GM18499 (cell line): ENCODE data around the gene RIMS1.

Experiments used
- ATAC-seq: cut with Tn5 transposase; IDR thresholded peaks from one replicate; pipeline ENCODE4 v1.9.1; 2021; ENCODE audit warnings: moderate number of reproducible peaks; ENCODE audit not compliant: insufficient read depth, unreplicated experiment

Gene RIMS1

DNA sequence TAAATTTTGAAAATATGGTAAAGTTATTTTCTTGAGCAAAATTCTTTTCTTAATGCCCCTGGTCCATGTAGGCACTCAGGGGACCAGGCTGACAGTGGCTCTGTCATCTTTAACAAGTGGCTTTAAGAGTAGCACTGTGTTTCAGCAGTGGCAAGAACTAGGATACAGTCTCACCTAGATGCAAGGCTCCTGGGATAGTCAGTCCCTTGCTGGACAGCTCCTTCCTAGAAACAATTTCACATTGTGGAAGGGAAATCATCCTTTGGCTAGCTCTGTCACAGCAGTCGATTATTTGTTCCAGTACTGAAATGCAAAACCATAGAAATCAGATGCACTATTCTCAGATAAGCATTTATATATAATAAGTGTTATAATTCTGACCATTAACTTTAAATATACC lies 560.1 kb downstream of the RIMS1 start:
- no peak for ATAC-seq
